ENCODE results near the gene CELA2A.
"Not testable (repeated sequence)": the region's sequence is repeated elsewhere in the genome, so short reads cannot be mapped to it uniquely, and the experiment has no call there.

CELA2A gene

DNA sequence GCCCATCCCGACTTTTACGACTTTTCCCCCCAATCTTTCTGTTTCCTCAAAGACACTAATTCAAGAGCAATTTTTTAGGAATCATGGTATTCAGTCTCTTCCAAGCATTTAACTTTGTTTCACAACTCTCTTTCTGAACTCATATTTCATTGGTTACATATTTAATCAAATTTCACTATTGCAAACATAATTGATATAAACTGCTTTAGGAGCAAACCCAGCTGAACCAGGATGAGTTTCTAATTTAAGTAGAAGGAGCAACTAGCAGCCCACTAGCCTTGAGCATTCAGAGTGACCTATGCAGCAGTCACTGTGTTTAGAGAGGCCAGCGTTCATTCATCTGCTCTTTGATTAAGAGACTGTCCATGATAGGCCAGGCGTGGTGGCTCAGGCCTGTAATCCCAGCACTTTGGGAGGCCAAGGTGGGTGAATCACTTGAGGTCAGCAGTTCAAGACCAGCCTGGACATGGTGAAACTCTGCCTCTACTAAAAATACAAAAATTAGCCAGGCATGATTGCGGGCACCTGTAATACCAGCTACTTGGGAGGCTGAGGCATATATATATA is 21.2 kb downstream of the CELA2A start:
- Histone ChIP-seq H3K4me3 (ENCODE audit: low read depth, low read length) (no peak overlapping the region), H3K4me1 (no peaks in the 10 kb centered on the region), H3K36me3 (no peaks in the 10 kb centered on the region), H3K9me3 (no peaks in the 10 kb centered on the region), H3K27me3 (no peaks in the 10 kb centered on the region)
- TF ChIP-seq, protein P1, sequence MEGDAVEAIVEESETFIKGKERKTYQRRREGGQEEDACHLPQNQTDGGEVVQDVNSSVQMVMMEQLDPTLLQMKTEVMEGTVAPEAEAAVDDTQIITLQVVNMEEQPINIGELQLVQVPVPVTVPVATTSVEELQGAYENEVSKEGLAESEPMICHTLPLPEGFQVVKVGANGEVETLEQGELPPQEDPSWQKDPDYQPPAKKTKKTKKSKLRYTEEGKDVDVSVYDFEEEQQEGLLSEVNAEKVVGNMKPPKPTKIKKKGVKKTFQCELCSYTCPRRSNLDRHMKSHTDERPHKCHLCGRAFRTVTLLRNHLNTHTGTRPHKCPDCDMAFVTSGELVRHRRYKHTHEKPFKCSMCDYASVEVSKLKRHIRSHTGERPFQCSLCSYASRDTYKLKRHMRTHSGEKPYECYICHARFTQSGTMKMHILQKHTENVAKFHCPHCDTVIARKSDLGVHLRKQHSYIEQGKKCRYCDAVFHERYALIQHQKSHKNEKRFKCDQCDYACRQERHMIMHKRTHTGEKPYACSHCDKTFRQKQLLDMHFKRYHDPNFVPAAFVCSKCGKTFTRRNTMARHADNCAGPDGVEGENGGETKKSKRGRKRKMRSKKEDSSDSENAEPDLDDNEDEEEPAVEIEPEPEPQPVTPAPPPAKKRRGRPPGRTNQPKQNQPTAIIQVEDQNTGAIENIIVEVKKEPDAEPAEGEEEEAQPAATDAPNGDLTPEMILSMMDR (IDR thresholded peaks at IDR 0.05; ENCODE audit: low read depth, low read length), result no peak
- no peak for DNase-seq

- TF ChIP-seq, protein P1 (IDR thresholded peaks at IDR 0.05; ENCODE audit: low read depth, low read length), result no peak
- DNase-seq, result no peak
- Histone ChIP-seq H3K27me3 (no peaks in the 10 kb centered on the region), H3K4me1 (no peaks in the 10 kb centered on the region), H3K36me3 (no peaks in the 10 kb centered on the region), H3K9me3 (no peaks in the 10 kb centered on the region), H3K4me3 (ENCODE audit: low read depth, low read length) (no peak overlapping the region)
These were observed 23.3 kb downstream of the CELA2A start for GRCh38 chr1:15479654-15480347.

GRCh38 chr1:15482455-15482854 is 25.9 kb downstream of the CELA2A start:
- H3K27me3 ChIP-seq; H3K4me3 ChIP-seq (ENCODE audit: low read depth, low read length); H3K9me3 ChIP-seq; H3K36me3 ChIP-seq; DNase-seq; H3K4me1 ChIP-seq: not testable (repeated sequence)

- not testable (repeated sequence) for H3K9me3 ChIP-seq; DNase-seq; H3K4me3 ChIP-seq (ENCODE audit: low read depth, low read length); H3K4me1 ChIP-seq; H3K27me3 ChIP-seq; H3K36me3 ChIP-seq
These were observed 26.5 kb downstream of the CELA2A start for GRCh38 chr1:15482983-15483543.

DNA sequence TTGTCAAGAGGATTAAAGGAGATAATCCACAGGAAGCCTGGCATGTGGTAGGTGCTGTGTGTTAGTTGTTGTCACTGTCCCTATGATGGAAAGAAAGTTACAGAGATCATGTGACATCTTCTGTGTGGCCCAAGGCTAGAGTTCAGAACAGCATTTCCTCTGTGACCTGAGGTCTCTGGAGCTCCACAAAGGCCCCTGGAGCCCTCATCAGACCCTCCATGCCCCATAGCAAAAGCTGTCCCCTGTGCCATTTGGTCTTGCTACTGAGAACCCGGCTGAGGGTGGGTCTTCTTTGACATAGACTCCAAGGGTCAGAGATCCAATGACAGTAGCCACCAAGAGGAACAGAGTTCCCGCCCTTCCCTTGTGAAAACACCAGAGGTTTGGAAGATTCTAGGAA is 27.4 kb downstream of the CELA2A start:
- H3K4me1 ChIP-seq, result no peaks in the 10 kb centered on the region
- TF ChIP-seq, protein P1 (IDR thresholded peaks at IDR 0.05; ENCODE audit: low read depth, low read length), result no peak

GRCh38 chr1:15484443-15484842 is 27.9 kb downstream of the CELA2A start:
- not testable (repeated sequence) for H3K4me3 ChIP-seq (ENCODE audit: low read depth, low read length); H3K4me1 ChIP-seq; H3K27me3 ChIP-seq; H3K36me3 ChIP-seq; DNase-seq; H3K9me3 ChIP-seq

More for the DNA sequence above, 27.4 kb downstream of the CELA2A start:
- no peak overlapping the region for H3K4me3 ChIP-seq (ENCODE audit: low read depth, low read length)
- no peaks in the 10 kb centered on the region for H3K9me3 ChIP-seq
- no peaks in the 10 kb centered on the region for H3K27me3 ChIP-seq
- no peak for DNase-seq
- H3K36me3 ChIP-seq, result no peaks in the 10 kb centered on the region

DNA sequence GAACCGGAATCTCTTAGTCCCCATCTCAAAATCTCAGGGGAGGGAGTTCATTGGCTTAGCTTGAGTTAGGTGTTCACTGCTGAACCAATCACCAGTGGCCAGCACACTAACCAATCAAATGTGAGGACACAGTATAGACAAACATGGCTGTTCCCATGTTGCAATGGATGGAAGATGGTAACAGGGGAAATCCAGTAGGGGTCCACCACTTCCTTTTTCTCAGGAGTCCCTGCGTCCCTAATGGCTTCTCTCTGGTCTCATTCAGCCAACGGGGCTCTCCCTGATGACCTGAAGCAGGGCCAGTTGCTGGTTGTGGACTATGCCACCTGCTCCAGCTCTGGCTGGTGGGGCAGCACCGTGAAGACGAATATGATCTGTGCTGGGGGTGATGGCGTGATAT is 29.1 kb downstream of the CELA2A start:
- H3K9me3 ChIP-seq, result no peaks in the 10 kb centered on the region
- no peaks in the 10 kb centered on the region for H3K4me1 ChIP-seq
- no peak for DNase-seq
- TF ChIP-seq, protein P1 (IDR thresholded peaks at IDR 0.05; ENCODE audit: low read depth, low read length), result no peak
- H3K27me3 ChIP-seq, result no peaks in the 10 kb centered on the region
- no peak overlapping the region for H3K4me3 ChIP-seq (ENCODE audit: low read depth, low read length)
- no peaks in the 10 kb centered on the region for H3K36me3 ChIP-seq

- H3K36me3 ChIP-seq; H3K4me1 ChIP-seq; H3K4me3 ChIP-seq (ENCODE audit: low read depth, low read length); H3K9me3 ChIP-seq; H3K27me3 ChIP-seq; DNase-seq: not testable (repeated sequence)
These were observed 30.5 kb downstream of the CELA2A start for GRCh38 chr1:15486844-15487610.

All from BE2C (cell line).